ENCODE data around the gene CBLN3.

CBLN3 gene

DNA sequence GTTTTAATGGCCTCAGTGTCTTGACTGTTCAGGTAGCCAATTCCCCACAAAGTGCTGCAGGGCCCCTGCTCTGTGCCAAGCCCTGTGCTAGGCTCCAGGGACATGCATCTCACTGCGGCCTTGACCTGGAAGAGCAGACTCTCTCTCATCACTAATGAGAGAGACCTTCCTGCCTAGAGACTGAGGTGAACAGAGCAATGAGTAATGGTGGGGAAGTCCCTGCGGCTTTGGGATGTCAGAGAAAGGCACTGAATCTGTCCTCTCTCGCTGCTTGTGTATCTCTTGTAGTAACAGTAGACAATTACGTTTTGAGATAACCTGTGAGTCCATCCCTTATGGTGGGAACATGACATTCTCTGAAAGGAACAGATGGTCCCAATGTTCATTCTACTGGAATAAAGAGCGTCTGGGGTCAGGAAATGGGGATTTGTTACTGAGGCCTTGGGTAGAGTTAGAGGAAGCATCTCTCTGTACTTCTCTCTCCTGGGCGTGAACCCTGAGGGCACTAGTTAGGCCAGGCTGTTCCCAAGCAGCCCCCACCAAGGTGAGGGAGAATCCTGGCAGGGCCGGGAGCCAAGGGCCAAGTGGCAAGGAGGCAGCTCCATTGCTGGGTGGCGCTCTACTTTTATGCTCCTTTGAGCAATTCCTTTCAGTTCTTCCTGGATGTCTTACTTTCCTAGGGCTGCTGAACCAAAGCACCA, 48.0 kb downstream of the CBLN3 start:
- H3K4me3 ChIP-seq (ENCODE audit: low read depth, low read length), result no peak overlapping the region
- in situ Hi-C loops (cut with HindIII; ENCODE audit: low sequenced_read_pairs), result no loop called here
- no peak for DNase-seq (ENCODE audit: low read depth, low spot score)
- TF ChIP-seq CTCF (IDR thresholded peaks at IDR 0.05; ENCODE audit: low read depth, low read length), result no peak

DNA sequence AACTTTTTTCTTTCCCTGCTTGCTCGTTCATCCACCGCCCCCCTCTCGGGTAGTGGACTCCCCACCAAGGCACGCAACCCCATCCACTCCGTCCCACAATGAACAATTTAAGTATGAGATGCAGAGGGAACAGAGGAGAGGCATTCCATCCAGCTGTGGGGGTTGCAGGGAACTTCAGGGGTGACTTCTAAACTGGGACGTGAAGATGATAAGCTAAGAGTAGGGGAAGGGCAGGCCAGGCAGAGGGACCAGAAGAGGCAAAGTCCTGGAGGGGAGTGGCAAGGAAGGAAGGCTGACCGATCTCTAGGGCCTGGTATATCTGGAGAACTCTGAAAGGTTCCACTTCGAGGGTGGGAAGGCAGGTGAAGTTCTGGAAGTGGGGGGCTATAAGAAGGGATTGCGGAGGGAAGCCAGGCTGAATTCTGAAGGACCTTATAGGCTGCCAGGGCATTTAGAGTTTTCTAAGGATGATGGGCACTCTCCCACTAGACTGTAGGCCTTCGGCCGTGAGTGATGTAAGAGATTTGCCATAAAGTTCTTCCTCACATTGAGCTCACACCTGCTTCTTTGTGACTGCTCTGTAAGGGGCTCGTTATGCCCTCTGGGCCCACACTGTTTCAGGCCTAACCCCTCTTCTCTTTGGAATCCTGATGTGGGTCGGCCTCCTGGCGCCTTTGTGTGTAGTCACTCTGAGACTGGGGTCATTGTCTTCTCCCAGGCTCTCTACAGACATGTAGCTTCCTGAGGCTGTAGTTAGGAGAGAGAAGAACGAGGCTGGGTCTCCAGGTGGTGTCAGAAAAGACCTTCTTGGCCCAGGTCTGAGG, 49.3 kb downstream of the CBLN3 start:
- in situ Hi-C loops (cut with HindIII; ENCODE audit: low sequenced_read_pairs), result no loop called here
- no peak overlapping the region for H3K4me3 ChIP-seq (ENCODE audit: low read depth, low read length)
- no peak for TF ChIP-seq CTCF (IDR thresholded peaks at IDR 0.05; ENCODE audit: low read depth, low read length)
- DNase-seq (ENCODE audit: low read depth, low spot score), result no peak

GRCh38 chr14:24378981-24379906, 50.2 kb downstream of the CBLN3 start:
- no peak for TF ChIP-seq CTCF (IDR thresholded peaks at IDR 0.05; ENCODE audit: low read depth, low read length)
- in situ Hi-C loops (cut with HindIII; ENCODE audit: low sequenced_read_pairs), result no loop called here
- no peak overlapping the region for H3K4me3 ChIP-seq (ENCODE audit: low read depth, low read length)
- no peak for DNase-seq (ENCODE audit: low read depth, low spot score)

- in situ Hi-C loops (cut with HindIII; ENCODE audit: low sequenced_read_pairs), result no loop called here
- DNase-seq (ENCODE audit: low read depth, low spot score), result no peak
- H3K4me3 ChIP-seq (ENCODE audit: low read depth, low read length), result no peak overlapping the region
- no peak for TF ChIP-seq CTCF (IDR thresholded peaks at IDR 0.05; ENCODE audit: low read depth, low read length)
Measured at GRCh38 chr14:24378327-24378726, 51.1 kb downstream of the CBLN3 start.

DNA sequence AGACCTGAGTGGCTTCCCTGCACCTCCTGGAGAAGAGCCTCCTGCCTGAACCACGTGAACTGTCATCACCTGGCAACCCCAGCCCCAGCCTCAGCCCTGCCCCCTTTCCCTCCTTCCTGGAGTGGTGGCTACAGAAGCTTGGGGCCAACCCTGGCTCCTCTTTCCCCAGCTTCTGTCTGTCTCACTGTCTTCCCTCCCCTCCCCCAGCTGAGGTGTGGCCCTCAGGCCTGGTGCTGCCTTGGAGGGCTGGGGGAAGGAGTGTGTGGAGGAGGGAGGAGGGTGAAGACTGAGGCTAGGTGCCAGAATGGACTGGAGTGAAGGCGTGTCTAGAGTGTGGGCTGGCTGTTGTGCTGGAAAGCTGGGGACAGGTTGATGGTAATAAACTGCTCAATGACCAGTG, 51.8 kb downstream of the CBLN3 start:
- DNase-seq (ENCODE audit: low read depth, low spot score), result no peak
- in situ Hi-C loops (cut with HindIII; ENCODE audit: low sequenced_read_pairs), result no loop called here
- TF ChIP-seq CTCF (IDR thresholded peaks at IDR 0.05; ENCODE audit: low read depth, low read length), result no peak
- H3K4me3 ChIP-seq (ENCODE audit: low read depth, low read length), result no peak overlapping the region

DNA sequence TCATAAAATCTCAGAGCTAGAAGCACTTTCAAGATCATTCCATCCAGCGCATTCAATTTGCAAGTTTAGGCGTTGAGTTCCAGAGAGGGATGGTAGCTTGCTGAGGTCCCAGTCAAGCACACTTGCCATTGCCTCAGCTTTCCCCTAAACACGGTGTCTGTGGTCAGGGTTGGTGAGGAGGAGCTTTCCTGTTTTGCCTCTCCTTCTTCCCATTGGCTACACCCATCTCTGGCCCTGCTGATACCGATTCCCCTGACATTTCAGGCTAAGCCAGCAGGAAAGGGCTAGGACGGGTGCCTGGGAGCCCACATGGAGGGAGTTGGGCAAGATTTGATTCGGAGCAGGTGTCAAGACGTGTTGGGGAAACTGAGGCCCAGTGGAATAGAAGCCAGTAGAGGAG, 52.3 kb downstream of the CBLN3 start:
- H3K4me3 ChIP-seq (ENCODE audit: low read depth, low read length), result no peak overlapping the region
- no peak for TF ChIP-seq CTCF (IDR thresholded peaks at IDR 0.05; ENCODE audit: low read depth, low read length)
- no peak for DNase-seq (ENCODE audit: low read depth, low spot score)
- in situ Hi-C loops (cut with HindIII; ENCODE audit: low sequenced_read_pairs), result no loop called here

All from astrocyte of the spinal cord (primary cell).